GM19328 (cell line): ENCODE data around the gene NAT8L.

Experiments used
- ATAC-seq: cut with Tn5 transposase; IDR thresholded peaks from one replicate; pipeline ENCODE4 v1.9.1; 2021; ENCODE audit warnings: mild to moderate bottlenecking, moderate library complexity; ENCODE audit not compliant: unreplicated experiment

Gene NAT8L

DNA sequence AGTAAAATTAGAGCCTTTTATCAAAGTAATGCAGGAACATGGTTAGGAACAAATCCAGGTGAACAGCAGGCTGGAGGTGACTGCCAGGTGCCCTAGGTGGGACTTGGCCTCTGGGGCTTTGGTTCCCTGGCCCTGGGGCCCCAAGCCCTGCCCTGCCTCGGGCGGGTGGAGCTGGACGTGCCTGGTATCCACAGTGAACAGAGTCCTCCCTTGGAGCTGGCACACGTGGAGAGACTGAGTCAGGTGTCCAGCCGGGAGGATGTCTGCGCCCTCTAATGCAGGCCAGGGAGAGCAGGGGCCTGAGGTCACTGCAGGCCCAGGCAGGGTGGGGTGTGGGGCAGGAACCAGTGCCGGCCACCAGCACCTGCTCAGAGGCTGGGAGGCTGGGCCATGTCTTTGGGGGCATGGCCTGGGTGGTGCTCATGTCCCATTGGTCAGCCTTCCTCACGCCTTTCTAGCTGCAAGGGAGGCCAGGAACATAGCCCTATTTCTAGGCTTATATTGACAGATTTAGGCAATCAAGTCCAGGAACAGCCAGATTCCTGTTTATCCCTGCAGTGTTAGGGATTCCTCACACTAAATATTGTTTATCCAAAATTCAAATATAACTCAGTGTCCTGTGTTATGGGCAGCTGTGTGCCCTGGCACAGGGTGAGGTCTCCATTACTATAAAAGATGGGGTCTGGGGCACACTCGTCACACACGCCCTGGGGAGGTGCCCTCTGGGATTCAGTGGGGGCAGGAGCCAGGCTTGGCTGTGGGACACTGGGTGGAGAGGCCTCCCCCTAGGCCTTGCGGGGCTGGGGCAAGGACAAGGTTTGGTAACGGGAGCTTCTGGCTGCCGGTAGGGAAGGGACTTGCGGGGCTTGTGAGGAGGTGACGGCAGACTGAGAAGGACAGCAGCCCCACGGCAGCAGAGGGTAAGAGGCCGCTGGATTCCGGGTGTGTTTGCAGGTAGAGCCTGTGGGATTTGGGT, 14.3 kb upstream of the NAT8L start:
- no peak for ATAC-seq

DNA sequence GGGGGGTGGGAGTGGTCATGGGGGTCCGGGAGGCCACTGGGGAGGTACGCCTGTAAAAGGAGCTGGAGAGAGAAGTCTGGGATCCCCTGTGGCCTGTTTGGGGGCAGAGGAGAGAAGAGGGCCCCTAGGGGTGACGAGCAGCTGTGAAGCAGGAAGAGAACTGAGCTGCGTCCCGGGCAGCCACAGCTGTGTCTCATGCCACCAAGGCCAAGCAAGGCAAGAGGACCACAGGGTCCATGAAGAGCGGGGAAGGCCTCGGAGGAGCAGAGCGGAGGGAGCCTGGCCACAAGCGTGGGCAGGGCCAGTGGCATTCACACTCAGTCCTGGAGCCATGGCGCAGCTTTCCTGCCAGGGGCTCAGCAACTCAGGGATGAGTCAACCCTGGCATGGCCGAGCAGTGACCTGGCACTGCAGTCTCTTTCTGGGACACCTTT, 13.6 kb upstream of the NAT8L start:
- no peak for ATAC-seq

DNA sequence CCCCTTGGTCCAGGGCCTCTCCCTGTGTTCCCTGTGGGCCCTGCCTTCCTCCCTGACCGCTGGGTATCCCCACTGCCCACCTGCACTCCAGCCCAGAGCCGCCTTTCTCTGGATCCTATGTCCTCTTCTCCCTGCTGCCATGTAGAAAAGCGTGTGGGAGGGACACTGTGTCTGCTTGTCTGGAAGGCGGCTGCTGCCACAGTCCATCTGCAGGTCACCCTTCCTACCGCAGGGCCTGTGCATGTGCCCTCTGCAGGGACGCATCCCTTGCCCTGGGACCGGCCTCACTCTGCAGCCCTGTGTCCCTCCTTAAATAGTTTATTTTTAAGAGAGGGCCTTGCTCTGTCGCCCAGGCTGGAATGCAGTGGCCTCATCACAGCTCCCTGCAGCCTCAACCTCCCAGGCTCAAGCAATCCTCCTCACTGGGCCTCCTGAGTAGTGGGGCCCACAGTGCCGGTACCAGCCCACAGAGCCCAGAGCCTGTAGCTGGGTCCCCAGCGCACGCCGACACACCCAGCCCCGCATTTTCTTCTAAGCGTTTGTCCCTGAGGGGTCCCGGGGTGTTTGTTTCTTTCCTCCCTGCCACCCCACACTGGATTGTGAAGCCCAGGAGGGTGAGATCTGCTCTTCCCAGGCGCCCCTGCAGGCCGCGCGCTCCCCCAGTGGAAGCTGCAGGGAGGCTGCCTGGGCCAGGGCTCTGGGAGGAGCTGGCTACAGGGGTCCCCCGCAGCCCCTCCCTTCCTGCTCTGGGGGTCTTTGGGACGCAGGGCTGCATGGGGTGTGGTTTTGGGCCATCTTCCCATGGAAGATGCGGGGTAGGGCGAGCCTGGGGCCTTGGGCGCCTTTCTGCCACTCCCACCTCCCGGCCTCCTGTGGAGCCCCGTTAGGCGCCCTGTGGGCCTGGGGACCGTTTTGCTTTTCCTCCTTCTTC, 12.8 kb upstream of the NAT8L start:
- no peak for ATAC-seq

DNA sequence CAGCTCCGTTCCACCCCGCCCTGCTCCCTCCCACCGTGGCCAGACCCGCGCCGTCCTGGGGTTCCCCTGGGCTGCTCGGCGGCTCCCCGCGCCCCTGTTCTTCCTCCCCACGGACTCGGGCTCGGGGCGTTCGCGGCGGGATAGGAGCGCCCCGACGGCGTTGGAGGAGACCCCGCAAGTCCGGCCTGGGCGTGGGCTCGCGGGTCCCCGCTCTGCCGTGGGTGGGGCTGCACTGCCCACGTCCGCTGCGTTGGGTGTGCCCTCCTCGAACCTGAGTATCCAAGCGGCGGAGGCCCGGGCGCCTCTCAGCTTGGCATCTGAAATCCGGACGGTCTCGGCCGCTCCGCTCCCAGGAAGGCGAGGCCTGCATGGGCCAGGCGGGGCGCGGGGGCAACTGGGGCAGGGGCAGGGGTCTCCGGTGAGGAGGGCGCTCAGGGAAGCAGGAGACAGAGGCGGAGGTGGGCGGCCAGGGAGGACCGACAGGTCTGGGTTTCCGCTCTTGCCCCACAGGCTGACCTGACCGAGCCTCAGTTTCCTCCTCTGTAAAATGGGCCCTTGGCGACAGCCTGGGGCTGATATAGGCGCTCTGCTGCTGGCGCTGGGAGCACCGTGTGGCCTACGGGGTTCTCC, 12.0 kb upstream of the NAT8L start:
- no peak for ATAC-seq

DNA sequence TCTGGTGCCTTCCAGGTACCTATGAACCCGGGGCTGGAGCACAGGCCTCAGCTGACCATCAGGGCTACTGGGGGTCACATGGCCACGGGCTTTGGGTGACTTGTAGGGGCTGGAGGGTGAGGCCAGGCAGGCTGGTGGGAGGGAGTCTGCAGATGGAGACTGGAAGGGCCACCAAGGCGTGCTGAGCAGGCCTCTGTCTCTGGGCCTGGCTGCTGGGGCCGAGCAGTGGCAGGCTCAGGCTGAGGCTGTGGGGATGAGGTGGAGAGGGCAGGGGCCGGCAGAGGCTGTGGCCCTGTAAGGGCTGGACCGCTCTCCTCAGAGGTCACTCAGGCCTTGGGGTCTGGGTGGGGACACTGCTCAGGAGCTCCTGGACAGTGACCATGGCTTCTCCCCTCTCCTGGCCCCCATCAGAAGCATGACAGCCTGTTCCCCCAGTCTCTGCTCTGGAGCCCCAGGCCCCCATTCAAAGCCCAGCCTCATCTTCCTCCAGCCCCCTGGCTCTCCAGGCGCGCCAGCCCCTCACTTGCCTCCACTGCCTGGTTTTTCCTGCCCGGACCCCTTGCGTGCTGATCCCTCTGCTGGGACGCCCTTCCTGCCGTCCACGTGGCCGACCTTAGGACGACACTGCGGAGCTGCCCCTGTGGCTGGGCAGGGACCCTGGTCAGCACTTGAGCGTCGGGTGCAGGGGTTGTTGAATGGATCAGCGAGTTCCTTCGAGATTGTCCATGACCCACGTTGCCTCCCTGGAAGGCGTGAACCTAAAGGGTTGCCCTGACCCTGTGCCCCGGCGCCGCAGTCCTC, 11.1 kb upstream of the NAT8L start:
- no peak for ATAC-seq

DNA sequence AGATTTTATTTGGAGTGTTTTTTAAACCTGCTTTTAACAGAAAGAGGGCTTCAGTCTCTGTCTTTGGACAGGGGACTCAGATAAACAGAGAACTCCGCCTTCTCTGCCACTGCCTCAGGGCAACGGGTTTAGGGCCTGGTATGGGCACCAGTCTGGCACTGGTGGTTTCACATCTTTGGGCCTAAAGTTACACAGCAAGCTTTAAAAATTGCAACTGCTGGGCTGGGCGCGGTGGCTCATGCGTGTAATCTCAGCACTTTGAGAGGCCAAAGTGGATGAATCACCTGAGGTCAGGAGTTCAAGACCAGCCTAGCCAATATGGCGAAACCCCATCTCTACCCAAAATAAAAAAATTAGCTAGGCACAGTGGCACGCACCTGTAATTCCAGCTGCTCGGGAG, 10.3 kb upstream of the NAT8L start:
- ATAC-seq: no peak

DNA sequence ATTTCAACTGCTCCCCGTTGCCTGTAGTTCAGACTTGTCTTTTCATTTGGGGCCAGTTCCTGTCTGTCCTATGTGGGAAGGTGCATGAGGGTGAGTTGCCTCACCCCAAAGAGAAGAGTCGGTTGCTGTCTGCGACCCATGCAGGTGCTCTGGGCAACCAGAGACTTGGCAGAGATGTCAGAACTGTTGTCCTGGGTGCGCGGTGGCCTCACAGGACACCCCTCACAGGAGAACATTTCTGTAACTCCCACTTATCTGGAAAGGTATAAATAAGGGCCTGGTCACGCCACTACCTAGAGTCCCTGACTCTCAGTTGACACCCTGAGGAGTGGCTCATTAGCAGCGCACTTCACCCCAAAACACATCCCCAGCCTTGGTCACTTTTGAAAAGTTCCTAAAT, 9.7 kb upstream of the NAT8L start:
- no peak for ATAC-seq

DNA sequence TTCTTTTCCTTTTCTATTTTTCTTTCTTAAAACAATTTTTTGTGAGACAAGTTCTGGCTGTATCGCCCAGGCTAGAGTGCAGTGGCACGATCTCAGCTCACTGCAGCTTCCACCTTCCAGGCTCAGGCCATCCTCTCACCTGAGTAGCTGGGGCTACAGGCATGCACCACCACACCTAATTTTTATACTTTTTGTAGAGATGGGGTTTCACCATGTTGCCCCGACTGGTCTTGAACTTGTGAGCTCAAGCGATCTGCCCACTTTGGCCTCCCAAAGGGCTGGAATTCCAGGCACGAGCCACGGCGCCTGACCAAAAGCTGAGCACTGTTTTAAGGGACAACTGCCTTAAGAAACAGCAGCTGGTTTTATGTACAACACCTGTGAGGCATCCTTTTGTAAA, 9.3 kb upstream of the NAT8L start:
- ATAC-seq: no peak

DNA sequence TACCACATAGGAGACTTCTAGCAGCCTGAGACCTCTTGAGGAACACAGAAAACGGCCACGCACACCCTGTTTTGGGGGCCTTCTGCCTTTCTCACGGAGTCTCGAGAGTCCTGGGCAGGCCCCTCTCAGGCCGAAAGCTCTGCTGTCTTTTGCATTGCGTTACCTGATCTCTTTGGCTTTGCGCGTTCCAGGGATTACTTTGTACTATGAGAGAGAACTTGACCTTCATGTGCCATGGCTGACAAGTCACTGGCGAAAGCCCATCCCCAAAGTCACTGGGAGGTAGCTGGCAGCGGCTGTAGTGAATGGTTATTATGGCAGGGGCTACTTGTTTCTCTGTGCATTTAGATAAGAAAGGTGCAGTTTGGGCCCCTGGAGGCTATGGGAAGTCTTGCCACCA, 8.0 kb upstream of the NAT8L start:
- no peak for ATAC-seq

DNA sequence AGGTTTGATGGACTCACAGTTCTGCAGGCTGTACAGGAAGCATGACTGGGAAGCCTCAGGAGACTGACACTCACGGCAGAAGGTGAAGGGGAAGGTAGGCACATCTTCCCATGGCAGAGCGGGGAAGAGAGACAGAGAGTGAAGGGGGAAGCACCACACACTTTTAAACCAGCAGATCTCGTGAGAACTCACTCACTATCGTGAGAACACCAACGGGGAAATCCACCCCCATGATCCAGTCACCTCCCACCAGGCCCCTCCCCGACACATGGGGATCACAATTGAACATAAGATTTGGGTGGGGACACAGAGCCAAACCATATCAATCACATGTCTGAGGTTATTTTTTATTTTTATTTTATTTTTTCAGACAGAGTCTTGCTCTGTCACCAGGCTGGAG, 4.9 kb upstream of the NAT8L start:
- ATAC-seq: no peak

DNA sequence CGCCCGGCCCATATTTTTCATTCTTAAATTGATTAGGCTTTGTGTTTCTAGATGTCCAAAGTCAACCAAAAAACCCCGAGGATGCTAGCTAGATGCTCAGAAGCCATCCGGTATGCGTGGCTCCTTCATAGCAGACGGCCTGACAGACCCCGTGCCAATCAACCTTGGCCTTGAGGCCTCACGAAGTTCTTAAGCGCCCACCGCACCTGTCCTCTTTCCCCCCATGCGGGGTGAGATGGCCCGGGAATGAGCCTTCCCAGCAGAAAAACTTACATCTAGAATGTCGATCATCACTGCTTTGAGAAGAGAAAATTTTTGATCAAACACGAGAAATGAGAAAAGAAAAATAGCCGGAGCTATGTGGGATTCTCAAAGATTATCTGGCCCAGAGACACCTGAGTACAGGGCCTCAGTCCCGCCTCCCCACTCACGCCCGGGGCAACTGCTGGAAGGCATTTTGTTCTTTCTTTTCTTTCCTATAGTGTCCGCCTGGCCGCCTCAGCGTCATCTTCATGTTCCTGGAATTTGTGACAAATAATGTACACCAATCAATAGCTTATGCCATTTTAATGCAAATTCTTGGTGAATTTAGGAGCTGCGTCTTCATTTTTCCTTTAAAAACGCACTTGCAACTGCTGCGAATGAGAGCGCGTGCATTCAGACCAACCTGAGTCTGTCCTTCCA, 1.6 kb upstream of the NAT8L start:
- ATAC-seq: no peak

DNA sequence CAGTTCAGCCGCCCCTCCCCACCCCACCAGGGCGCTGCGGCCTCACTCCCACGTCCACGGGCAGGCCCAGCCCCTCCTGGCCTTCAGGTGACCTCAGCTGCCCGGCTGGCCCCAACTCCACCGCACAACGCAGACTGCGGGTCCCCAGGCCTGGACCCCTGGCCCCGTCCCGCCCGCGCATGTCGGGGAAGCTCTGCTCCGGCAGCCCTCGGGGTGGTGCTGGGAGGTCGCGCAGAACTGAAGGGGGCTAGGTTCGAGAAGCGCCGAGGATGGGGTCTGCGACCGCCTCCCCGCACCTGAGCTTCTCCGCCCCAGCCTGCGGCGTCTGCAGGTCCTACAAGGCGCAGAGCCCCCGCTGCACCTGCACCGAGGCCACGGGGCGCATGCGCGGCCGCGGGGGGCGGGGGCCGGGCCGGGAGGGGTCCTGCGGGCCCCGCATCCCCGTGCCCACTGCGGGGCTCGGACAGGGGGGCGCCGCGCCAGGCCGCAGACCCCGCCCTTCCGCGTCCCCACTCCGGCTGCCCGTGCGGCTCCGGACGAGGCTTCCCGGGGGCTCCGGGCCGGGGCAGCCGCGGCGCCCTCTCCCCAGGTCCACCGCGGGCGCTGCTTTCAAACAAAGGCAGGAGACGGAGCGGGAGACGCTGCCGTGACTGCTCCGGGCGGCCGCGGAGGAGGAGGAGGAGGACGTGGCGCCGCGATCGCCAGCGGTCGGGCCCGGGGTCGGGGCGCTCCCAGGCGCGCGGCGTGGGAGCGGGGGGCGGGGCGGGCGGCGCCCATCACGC, 672 bp upstream of the NAT8L start:
- no peak for ATAC-seq

DNA sequence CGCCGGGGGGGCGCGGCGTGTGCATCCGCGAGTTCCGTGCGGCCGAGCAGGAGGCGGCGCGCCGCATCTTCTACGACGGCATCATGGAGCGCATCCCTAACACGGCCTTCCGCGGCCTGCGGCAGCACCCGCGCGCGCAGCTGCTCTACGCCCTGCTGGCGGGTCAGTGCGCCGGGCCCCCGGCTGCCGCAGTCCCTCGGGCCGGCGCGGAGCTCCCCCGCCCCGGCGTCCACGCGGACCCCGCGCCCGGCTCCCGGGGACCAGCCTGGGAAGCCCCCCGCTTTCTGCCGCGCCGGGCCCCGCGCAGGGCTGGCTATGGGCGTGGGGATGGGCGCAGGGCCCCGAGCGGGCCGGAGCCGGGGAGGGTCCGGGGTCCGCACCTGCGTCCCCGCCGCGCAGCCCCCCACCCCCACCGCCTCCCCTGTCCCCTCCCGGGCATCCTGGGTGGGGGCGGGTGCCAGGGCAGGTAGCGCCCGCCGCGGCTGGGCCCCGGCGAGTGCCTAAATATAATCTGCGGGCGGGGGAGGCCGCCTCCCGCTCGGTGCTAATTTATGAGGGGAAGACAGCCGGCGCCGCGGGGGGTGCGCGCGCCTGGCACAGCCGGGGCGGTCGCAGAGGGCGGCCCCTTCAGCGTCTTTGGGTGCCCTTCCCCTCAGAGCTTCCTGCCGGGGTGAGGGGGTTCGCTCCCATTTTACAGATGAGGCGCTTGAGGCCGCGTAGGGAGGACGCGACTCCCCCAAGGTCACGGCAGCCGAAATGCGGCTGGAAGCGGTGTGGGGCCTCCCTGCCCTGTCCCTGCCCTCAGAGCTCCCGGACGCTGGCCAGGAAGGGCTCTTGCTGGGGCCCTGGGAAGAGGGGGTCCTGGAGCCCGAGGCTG, 837 bp downstream of the NAT8L start:
- ATAC-seq: no peak

DNA sequence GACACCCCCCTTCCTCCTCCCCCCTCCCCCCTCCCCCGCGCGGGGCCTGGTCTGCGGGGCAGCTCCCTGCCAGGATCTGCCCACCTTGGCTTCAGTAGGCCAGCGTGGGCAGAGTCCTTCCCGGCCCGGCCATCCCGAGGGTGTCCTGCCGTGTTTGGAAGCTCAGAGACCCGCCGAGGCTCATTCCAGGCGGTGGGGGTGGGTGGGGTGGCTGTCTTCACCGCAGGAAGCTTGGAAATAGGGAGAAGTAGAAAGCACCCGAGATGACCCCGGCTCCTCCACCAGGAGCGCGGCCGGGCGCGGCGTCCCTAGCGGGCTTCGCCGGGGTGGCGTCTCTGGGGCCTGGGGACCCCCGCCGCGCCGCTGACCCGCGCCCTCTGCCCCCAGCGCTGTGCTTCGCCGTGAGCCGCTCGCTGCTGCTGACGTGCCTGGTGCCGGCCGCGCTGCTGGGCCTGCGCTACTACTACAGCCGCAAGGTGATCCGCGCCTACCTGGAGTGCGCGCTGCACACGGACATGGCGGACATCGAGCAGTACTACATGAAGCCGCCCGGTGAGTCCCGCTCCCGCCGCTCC, 1.6 kb downstream of the NAT8L start:
- ATAC-seq: no peak

DNA sequence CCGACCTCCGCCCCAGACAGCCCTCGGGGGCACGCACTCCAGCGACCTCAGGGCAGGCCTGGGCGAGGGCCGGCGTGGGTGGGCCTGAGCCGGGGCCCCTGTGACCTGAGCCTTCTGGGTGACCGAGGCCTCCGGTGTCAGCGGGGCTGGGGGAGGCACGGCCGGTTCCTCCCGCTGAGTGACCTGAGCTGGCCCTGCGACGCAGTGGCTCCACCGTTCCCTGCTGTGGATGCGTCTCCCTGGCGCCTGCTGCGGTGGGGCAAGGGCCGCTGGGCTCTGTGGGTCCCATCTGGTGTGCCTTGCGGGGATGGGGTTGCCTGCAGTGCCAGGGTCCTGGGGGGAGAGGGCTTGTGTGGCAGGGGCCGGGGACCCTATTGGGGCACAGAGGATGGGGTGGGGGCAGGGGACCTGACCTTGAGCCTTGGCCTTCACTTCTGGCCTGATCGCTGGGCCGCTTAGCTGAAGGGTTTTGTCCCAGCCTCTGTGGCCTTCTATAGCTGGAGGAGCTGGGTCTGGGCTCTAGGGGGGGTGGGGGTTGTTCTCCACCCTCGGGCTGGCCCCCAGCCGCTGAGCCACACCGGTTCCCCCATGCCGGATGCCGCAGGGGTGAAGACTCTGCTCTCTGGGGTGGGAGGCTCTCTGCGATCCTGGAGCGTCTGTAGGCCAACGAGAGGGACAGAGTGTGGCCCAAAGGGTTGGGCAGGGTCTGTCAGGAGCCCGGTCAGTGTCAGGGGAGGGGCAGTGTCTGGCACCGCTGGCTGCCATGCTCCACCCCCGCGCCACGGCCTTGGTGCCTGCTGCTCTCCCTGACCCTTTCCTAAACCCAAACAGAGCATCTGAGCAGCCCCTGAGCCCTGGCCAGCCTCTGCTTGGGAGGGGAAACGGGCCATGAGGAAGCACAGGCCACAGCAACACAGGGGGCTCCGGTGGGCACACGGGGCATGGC, 2.3 kb downstream of the NAT8L start:
- no peak for ATAC-seq

DNA sequence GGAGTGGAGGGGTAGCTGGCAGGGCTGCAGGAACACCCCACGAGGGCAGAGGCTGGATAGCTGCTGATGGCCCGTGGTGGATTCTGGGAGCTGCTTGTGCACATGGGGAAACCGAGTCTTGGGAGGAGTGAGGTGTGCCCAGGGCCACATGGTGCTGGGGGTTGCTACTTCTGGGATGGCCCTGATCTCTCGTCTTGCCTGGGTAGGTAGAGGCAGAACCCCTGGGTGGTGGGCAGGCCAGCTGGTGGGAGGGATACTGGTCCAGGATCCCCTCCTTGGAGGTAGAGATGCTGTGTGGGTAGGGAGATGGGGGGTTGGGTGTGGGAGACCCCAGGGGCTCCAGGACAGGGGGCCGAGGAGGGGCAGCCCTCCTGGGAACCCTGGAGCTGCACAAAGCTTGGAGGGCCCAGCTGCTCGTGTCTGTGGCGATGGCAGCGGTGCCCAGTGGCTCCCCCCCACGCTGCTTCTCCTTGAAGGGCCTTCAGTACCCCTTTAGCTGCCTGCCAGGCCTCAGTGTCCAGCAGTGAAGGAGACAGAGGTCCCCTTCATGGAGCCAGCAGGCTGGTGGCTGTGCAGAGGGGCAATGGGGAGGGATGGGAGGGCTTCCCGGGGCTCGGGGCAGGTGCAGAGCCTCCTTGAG, 3.2 kb downstream of the NAT8L start:
- ATAC-seq: no peak
